Activated CD8-positive, alpha-beta T cell treated with anti-CD3 and anti-CD28 coated beads for 36 hours (primary cell): ENCODE results near the gene KCNK6. TPM values are rescaled to one million over a fixed set of nuclear protein-coding genes. Genes with fewer than 3 reads are reported as not detected.
"Not testable (repeated sequence)": the region's sequence is repeated elsewhere in the genome, so short reads cannot be mapped to it uniquely, and the experiment has no call there.

Source experiments
- ATAC-seq: fragments of 200-7000 bp; cut with Tn5 transposase; one replicate; pipeline ENCODE4 v1.10.0; 2021; ENCODE audit warnings: mild to moderate bottlenecking, moderate library complexity
- CTCF ChIA-PET: fragments of 350-600 bp; sonication (Branson Sonifier 250); formaldehyde crosslinking; loops from one replicate; lab custom pipeline; 2021; ENCODE audit warnings: antibody characterized with exemption; lab: Charles Lee
- POLR2A ChIA-PET: fragments of 350-600 bp; sonication (Branson Sonifier 250); formaldehyde crosslinking; loops from one replicate; lab custom pipeline; 2021; ENCODE audit warnings: antibody characterized with exemption; lab: Charles Lee
- DNase-seq: peaks from one replicate; pipeline ENCODE4 v3.0.0-alpha.2; 2020
- H3K27ac Mint-ChIP-seq: one replicate; pipeline ENCODE4 v1.8.0; 2021; ENCODE audit warnings: mild to moderate bottlenecking, mixed read lengths
- H3K27me3 Mint-ChIP-seq: one replicate; pipeline ENCODE4 v1.8.0; 2021; ENCODE audit warnings: mixed read lengths
- H3K36me3 Mint-ChIP-seq: one replicate; pipeline ENCODE4 v1.8.0; 2021; ENCODE audit warnings: low read depth, mixed read lengths
- H3K4me1 Mint-ChIP-seq: one replicate; pipeline ENCODE4 v1.8.0; 2021; ENCODE audit warnings: low read depth, mixed read lengths
- H3K4me3 Mint-ChIP-seq: one replicate; pipeline ENCODE4 v1.8.0; 2021; ENCODE audit warnings: mild to moderate bottlenecking, moderate library complexity, mixed read lengths
- H3K9me3 Mint-ChIP-seq: one replicate; pipeline ENCODE4 v1.8.0; 2021; ENCODE audit warnings: mixed read lengths
- intact Hi-C: fragments of 100-400 bp; cut with micrococcal nuclease; formaldehyde crosslinking; loops from one replicate; pipeline ENCODE4 v1.10.0; 2022
- total RNA-seq, 2 experiments: library from RNA; stranded (reverse); gene quantifications; one replicate each; pipeline ENCODE4 v1.2.3, GENCODE V29; 2021
- TF ChIP-seq, protein P1 (sequence below): fragments of 200-600 bp; IDR thresholded peaks from one replicate; pipeline ENCODE4 v1.8.0; 2022; ENCODE audit warnings: antibody characterized with exemption, mild to moderate bottlenecking

KCNK6 gene
- total RNA-seq, 2 experiments from 2014 or later: 10.3 to 11.9 TPM

DNA sequence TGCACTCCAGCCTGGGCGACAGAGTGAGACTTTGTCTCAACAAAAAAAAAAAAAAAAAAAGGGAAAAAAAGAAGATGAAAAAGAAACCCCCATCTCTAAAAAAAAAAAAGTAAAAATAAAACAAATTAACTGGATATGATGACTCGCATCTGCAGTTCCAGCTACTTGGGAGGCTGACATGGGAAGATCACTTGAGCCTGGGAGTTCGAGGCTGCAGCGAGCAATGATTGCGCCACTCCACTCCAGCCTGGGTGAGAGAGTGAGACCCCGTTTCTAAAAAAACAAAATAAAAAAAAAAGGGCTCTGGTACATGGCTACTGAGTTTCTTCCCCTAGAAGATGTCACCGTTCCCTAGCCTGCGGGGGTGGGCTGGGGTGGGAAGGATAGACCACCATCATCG lies 13.6 kb downstream of the KCNK6 start:
- peaks cover 4% of the 10 kb centered on the region for H3K36me3 Mint-ChIP-seq
- ATAC-seq: no peak
- no peak overlapping the region for H3K27ac Mint-ChIP-seq
- H3K4me3 Mint-ChIP-seq: no peak overlapping the region
- TF ChIP-seq, protein P1, sequence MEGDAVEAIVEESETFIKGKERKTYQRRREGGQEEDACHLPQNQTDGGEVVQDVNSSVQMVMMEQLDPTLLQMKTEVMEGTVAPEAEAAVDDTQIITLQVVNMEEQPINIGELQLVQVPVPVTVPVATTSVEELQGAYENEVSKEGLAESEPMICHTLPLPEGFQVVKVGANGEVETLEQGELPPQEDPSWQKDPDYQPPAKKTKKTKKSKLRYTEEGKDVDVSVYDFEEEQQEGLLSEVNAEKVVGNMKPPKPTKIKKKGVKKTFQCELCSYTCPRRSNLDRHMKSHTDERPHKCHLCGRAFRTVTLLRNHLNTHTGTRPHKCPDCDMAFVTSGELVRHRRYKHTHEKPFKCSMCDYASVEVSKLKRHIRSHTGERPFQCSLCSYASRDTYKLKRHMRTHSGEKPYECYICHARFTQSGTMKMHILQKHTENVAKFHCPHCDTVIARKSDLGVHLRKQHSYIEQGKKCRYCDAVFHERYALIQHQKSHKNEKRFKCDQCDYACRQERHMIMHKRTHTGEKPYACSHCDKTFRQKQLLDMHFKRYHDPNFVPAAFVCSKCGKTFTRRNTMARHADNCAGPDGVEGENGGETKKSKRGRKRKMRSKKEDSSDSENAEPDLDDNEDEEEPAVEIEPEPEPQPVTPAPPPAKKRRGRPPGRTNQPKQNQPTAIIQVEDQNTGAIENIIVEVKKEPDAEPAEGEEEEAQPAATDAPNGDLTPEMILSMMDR: no peak
- H3K9me3 Mint-ChIP-seq: no peaks in the 10 kb centered on the region
- ChIA-PET POLR2A (interaction anchor here (0.6 kb wide), 1 partner anchor 81 kb away, joined by 3 read pairs; no protein-coding TSS in a partner anchor), CTCF (interaction anchor here (0.7 to 1.1 kb wide), 2 partner anchors 45 to 89 kb away, joined by 3 read pairs; no protein-coding TSS in a partner anchor)
- no peak for DNase-seq
- no peaks in the 10 kb centered on the region for H3K27me3 Mint-ChIP-seq
- intact Hi-C loops: loop anchor here (10.0 kb wide), 1 partner anchor 428 kb away; the partner anchor contains the start of genes SIPA1L3 and WDR87
- H3K4me1 Mint-ChIP-seq: peaks cover 7% of the 10 kb centered on the region

DNA sequence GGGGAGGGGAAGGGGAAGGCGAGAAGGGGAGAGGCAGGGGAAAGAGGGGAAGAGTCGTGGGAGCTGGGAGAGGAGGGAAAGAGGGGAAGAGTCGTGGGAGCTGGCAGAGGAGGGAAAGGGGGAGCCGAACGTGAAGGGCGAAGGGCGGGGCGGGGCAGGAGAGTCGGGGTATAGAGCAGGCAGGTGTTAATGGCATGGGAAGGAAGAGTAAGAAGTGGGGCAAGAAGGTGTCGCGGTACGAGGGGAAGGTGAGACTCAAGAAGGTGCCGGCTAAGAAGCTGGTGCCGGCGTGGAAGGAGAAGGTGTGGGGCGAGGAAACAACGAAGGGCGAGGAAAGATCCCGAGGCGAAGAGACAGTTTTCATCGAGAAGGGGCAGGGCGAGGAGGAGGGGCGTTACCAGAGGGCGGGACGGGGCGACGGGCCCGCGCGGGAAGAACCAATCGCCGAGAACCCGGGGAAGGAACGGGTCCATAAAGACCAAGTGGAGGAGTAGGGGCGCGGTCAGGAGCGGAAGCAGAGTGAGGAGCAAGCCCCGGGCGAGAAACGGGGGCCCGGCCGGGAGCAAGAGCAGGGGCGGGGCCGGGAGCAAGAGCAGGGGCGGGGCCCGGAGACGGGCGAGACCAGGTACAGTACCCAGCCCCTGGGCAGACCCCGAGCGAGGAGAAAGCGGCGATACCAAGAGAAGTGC lies 16.4 kb downstream of the KCNK6 start:
- Mint-ChIP-seq H3K27ac (peak overlapping the region; percentile 97), H3K9me3 (no peaks in the 10 kb centered on the region), H3K4me1 (peaks cover 12% of the 10 kb centered on the region), H3K36me3 (no peaks in the 10 kb centered on the region), H3K27me3 (no peaks in the 10 kb centered on the region), H3K4me3 (peak overlapping the region; percentile 87)
- intact Hi-C loops: loop anchor here (1.0 to 10.0 kb wide), 3 partner anchors 36 to 431 kb away; partner anchors contain the start of genes PSMD8, SIPA1L3 and WDR87
- TF ChIP-seq, protein P1: no peak
- ChIA-PET CTCF (interaction anchor here (0.6 to 3.8 kb wide), 13 partner anchors 17 to 430 kb away, joined by 3 to 33 read pairs (median 5); partner anchors contain the start of genes FAM98C, KCNK6, PSMD8 and SIPA1L3), POLR2A (interaction anchor here (0.8 to 2.2 kb wide), 3 partner anchors 24 to 102 kb away, joined by 3 to 13 read pairs (median 4); partner anchors contain the start of gene PSMD8)
- ATAC-seq: peak; percentile 71
- DNase-seq: peak; percentile 97

DNA sequence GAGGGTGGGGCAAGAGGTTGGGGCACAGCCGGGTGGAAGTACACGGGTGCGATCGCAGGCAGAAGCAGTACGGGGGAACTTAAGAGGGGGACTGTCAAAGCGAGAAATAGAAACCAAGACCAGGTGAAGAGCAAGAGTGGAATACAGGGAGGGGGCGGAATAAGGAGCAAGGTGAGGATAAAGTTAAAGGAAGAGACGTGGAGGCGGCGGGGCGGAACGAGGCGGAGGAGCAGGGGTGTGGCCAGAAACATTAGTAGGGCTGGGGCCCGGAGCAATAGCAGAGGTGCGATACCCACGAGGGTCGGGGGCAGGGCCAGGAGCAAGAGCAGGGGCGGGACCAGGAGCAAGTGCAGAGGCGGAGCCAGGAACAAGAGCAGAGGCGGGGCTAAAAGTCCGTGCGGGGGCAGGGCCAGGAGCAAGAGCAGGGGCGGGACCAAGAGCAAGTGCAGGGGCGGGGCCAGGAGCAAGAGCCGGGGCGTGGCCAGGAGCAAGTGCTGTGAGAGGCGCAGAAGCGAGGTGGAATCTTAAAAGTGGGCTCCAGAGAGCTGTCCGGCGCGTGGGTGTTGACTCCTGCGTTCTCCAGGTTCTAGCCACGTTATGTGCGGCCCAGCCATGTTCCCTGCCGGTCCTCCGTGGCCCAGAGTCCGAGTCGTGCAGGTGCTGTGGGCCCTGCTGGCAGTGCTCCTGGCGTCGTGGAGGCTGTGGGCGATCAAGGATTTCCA lies 17.2 kb downstream of the KCNK6 start:
- no peaks in the 10 kb centered on the region for H3K9me3 Mint-ChIP-seq
- H3K27me3 Mint-ChIP-seq: no peaks in the 10 kb centered on the region
- H3K36me3 Mint-ChIP-seq: no peaks in the 10 kb centered on the region
- peak; percentile 99 for DNase-seq
- CTCF ChIA-PET: interaction anchor here (0.8 to 3.8 kb wide), 7 partner anchors 17 to 105 kb away, joined by 3 to 33 read pairs (median 5); partner anchors contain the start of genes KCNK6 and PSMD8
- intact Hi-C loops: loop anchor here (5.0 to 10.0 kb wide), 2 partner anchors 36 to 432 kb away; partner anchors contain the start of genes PSMD8, SIPA1L3 and WDR87
- TF ChIP-seq, protein P1: no peak
- H3K27ac Mint-ChIP-seq: peak overlapping the region; percentile 97
- peak; percentile 78 for ATAC-seq
- H3K4me3 Mint-ChIP-seq: peak overlapping the region; percentile 87
- POLR2A ChIA-PET: interaction anchor here (0.6 to 2.2 kb wide), 4 partner anchors 9 to 102 kb away, joined by 3 to 13 read pairs (median 3); partner anchors contain the start of gene PSMD8
- peaks cover 12% of the 10 kb centered on the region for H3K4me1 Mint-ChIP-seq

DNA sequence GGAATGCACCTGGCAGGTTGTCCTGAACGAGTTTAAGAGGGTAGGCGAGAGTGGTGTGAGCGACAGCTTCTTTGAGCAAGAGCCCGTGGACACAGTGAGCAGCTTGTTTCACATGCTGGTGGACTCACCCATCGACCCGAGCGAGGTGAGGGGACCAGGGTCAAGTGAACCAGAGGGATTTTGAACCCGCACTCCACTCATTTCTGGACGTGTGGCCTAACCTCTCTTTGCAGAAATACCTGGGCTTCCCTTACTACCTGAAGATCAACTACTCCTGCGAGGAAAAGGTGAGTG lies 17.7 kb downstream of the KCNK6 start:
- Mint-ChIP-seq H3K4me3 (peak overlapping the region; percentile 87), H3K36me3 (no peaks in the 10 kb centered on the region), H3K9me3 (no peaks in the 10 kb centered on the region), H3K4me1 (peaks cover 12% of the 10 kb centered on the region), H3K27me3 (no peaks in the 10 kb centered on the region), H3K27ac (peak overlapping the region; percentile 97)
- no peak for DNase-seq
- intact Hi-C loops: loop anchor here (5.0 to 10.0 kb wide), 2 partner anchors 35 to 433 kb away; partner anchors contain the start of genes PSMD8, SIPA1L3 and WDR87
- TF ChIP-seq, protein P1: no peak
- POLR2A ChIA-PET: interaction anchor here (0.6 to 2.2 kb wide), 3 partner anchors 9 to 37 kb away, joined by 3 to 13 read pairs (median 3); partner anchors contain the start of gene PSMD8
- CTCF ChIA-PET: interaction anchor here (0.8 to 3.8 kb wide), 2 partner anchors 37 to 93 kb away, joined by 4 to 33 read pairs; partner anchors contain the start of gene PSMD8
- no peak for ATAC-seq

DNA sequence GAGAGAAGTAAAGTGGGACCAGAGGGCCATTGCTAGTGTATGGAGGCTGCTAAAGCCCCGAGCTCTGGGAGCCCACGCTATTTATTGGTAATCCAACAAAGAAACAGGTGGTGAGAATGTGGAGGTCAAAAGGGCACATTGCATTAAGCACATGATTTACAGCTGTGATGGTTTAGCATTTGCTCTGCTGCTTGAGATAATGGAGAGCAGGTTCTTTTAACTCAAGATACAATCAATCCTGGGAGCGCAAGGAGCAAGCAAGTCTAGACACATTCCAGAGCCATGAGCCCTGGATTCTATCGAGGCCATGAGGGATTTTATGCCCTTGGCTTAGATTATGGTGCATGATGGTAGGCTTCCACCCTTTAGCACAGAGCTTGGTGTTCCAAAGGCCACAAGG lies 19.4 kb downstream of the KCNK6 start:
- H3K27ac Mint-ChIP-seq, H3K27me3 Mint-ChIP-seq, H3K4me3 Mint-ChIP-seq, DNase-seq, POLR2A ChIA-PET, H3K9me3 Mint-ChIP-seq, H3K36me3 Mint-ChIP-seq, ATAC-seq: not testable (repeated sequence)
- intact Hi-C loops: loop anchor here (5.0 to 10.0 kb wide), 2 partner anchors 33 to 434 kb away; partner anchors contain the start of genes PSMD8, SIPA1L3 and WDR87
- peaks cover 12% of the 10 kb centered on the region for H3K4me1 Mint-ChIP-seq
- CTCF ChIA-PET: interaction anchor here (0.7 to 1.4 kb wide), 3 partner anchors 21 to 75 kb away, joined by 3 to 7 read pairs (median 5); partner anchors contain the start of genes PSMD8 and SPINT2
